ENCODE results near the gene CDH22. TPM values are rescaled to one million over a fixed set of nuclear protein-coding genes. Genes with fewer than 3 reads are reported as not detected.

The CDH22 gene
- total and polyA plus RNA-seq, 2 donors from 2014 or later, result 0.19 to 1.6 TPM

DNA sequence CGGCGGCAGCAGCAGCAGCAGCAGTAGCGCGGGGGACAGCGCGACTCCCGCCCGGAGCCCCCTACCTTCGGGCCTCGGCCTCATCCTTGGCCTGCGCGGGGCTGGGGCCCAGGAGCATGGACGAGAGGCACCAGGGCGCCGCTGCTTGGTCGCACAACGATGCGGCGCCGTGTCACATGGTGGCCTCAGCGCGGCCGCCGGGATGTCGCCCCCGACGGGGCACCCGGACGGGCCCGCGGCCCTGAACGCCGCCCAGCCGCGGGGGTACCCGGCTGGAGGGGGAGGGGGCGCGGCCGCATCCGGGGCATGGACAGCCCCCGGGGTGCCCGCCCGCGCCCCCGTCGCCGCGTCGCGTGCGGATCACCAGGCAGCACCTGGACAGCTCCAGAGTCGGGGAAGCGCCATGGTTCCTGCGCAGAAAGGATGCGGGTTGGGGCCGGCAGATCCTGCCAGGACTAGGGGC lies 57.1 kb downstream of the CDH22 start:
- H3K27me3 ChIP-seq (ENCODE audit: control insufficient read depth, insufficient read depth, low read length), result peaks cover 57% of the 10 kb centered on the region
- no peak overlapping the region for H3K4me3 ChIP-seq (ENCODE audit: low read length in 3 of 3)
- no peaks in the 10 kb centered on the region for H3K9me3 ChIP-seq (ENCODE audit: control insufficient read depth in 2 of 3, insufficient read depth in 1 of 3, low read length in 3 of 3)
- DNase-seq, result peak in 3 of 5 donors; percentile 13 to 46 (median 34)
- no peaks in the 10 kb centered on the region for H3K4me1 ChIP-seq (ENCODE audit: control insufficient read depth in 2 of 3, insufficient read depth in 2 of 3, low read depth in 1 of 3, low read length in 3 of 3)
- intact Hi-C loops (cut with DNase I), result no loop called here
- H3K9ac ChIP-seq (ENCODE audit: low read length in 3 of 3), result no peak overlapping the region
- H3K36me3 ChIP-seq (ENCODE audit: control insufficient read depth in 2 of 3, insufficient read depth in 3 of 3, low read length in 3 of 3), result no peaks in the 10 kb centered on the region
- H3K27ac ChIP-seq (ENCODE audit: low read depth in 2 of 2, low read length in 2 of 2), result no peak overlapping the region
- TF ChIP-seq, protein P1, sequence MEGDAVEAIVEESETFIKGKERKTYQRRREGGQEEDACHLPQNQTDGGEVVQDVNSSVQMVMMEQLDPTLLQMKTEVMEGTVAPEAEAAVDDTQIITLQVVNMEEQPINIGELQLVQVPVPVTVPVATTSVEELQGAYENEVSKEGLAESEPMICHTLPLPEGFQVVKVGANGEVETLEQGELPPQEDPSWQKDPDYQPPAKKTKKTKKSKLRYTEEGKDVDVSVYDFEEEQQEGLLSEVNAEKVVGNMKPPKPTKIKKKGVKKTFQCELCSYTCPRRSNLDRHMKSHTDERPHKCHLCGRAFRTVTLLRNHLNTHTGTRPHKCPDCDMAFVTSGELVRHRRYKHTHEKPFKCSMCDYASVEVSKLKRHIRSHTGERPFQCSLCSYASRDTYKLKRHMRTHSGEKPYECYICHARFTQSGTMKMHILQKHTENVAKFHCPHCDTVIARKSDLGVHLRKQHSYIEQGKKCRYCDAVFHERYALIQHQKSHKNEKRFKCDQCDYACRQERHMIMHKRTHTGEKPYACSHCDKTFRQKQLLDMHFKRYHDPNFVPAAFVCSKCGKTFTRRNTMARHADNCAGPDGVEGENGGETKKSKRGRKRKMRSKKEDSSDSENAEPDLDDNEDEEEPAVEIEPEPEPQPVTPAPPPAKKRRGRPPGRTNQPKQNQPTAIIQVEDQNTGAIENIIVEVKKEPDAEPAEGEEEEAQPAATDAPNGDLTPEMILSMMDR (IDR thresholded peaks at IDR 0.05; ENCODE audit: borderline replicate concordance, extremely low read depth, insufficient read depth), result no peak
- FAIRE-seq, result no peak

DNA sequence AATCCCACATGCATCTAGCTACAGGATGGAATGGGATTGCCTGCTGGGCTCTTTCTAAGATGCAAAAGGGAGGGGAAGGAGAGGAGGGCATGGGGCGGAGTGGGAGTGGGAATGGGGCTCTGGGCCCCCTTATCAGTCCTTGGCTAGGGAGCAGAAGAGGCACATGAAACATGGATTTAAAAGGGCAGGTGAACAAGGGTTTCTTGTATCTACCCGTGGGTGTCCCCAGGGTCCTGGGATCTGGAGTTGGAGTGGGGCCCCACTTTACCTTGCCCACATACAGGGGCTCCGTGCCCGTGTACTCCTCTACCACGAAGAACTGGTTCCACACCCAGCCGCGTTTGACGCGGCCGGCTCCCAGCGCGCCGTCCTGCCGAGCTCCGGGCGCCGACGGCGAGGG lies 57.5 kb downstream of the CDH22 start:
- Histone ChIP-seq H3K4me3 (ENCODE audit: low read length in 3 of 3) (no peak overlapping the region), H3K36me3 (ENCODE audit: control insufficient read depth in 2 of 3, insufficient read depth in 3 of 3, low read length in 3 of 3) (no peaks in the 10 kb centered on the region), H3K4me1 (ENCODE audit: control insufficient read depth in 2 of 3, insufficient read depth in 2 of 3, low read depth in 1 of 3, low read length in 3 of 3) (no peaks in the 10 kb centered on the region), H3K27me3 (ENCODE audit: control insufficient read depth, insufficient read depth, low read length) (peaks cover 61% of the 10 kb centered on the region), H3K27ac (ENCODE audit: low read depth in 2 of 2, low read length in 2 of 2) (no peak overlapping the region), H3K9ac (ENCODE audit: low read length in 3 of 3) (no peak overlapping the region), H3K9me3 (ENCODE audit: control insufficient read depth in 2 of 3, insufficient read depth in 1 of 3, low read length in 3 of 3) (no peaks in the 10 kb centered on the region)
- intact Hi-C loops (cut with DNase I), result no loop called here
- FAIRE-seq (no peak), DNase-seq (no peak)
- TF ChIP-seq, protein P1 (IDR thresholded peaks at IDR 0.05; ENCODE audit: borderline replicate concordance, extremely low read depth, insufficient read depth), result no peak

DNA sequence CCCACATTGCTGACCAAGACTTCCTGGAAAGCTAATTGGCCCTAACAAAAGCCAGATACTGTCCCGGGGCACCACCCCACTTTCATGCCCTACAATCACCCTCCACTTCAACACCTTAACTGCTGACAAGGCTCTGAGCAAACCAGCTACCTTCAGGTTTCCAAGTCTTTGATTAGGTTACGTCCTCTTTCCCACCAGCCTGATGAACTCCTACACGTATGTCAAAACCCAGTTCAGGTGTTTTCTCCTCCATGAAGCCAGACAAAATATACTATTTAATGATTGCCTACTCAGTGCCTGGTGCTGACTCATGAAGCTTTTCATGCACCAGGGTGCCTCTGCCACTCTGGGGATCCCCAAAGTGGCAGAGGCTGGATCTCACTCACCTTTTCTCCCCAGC lies 58.6 kb downstream of the CDH22 start:
- no peaks in the 10 kb centered on the region for H3K9me3 ChIP-seq (ENCODE audit: control insufficient read depth in 2 of 3, insufficient read depth in 1 of 3, low read length in 3 of 3)
- DNase-seq (no peak), FAIRE-seq (no peak)
- H3K4me3 ChIP-seq (ENCODE audit: low read length in 3 of 3), result no peak overlapping the region
- intact Hi-C loops (cut with DNase I), result no loop called here
- H3K36me3 ChIP-seq (ENCODE audit: control insufficient read depth in 2 of 3, insufficient read depth in 3 of 3, low read length in 3 of 3), result no peaks in the 10 kb centered on the region
- no peaks in the 10 kb centered on the region for H3K4me1 ChIP-seq (ENCODE audit: control insufficient read depth in 2 of 3, insufficient read depth in 2 of 3, low read depth in 1 of 3, low read length in 3 of 3)
- no peak overlapping the region for H3K27ac ChIP-seq (ENCODE audit: low read depth in 2 of 2, low read length in 2 of 2)
- H3K27me3 ChIP-seq (ENCODE audit: control insufficient read depth, insufficient read depth, low read length), result peaks cover 62% of the 10 kb centered on the region
- TF ChIP-seq, protein P1 (IDR thresholded peaks at IDR 0.05; ENCODE audit: borderline replicate concordance, extremely low read depth, insufficient read depth), result no peak
- no peak overlapping the region for H3K9ac ChIP-seq (ENCODE audit: low read length in 3 of 3)

DNA sequence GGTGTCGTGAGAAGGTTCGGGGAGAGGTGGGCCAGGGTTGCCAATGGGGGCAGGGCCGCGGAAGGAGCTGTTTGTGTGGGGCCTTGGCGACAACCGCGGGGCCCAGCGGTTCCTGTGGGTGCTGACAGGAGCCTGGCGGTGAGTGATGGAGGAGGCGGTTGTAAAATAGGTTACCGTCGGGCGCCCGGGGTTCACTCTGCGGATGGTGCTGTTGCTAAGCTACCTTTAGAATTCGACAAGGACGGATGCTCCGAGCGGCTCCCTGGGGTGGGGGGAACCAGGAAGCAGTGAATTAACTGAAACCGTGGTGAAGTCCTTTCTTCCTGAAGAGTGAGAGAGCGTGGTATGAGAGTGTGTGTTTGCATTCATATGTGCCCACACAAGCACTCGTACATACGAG lies 61.7 kb downstream of the CDH22 start:
- Histone ChIP-seq H3K27ac (ENCODE audit: low read depth in 2 of 2, low read length in 2 of 2) (no peak overlapping the region), H3K4me3 (ENCODE audit: low read length in 3 of 3) (no peak overlapping the region), H3K27me3 (ENCODE audit: control insufficient read depth, insufficient read depth, low read length) (peaks cover 41% of the 10 kb centered on the region), H3K9me3 (ENCODE audit: control insufficient read depth in 2 of 3, insufficient read depth in 1 of 3, low read length in 3 of 3) (no peaks in the 10 kb centered on the region), H3K4me1 (ENCODE audit: control insufficient read depth in 2 of 3, insufficient read depth in 2 of 3, low read depth in 1 of 3, low read length in 3 of 3) (no peaks in the 10 kb centered on the region), H3K9ac (ENCODE audit: low read length in 3 of 3) (no peak overlapping the region), H3K36me3 (ENCODE audit: control insufficient read depth in 2 of 3, insufficient read depth in 3 of 3, low read length in 3 of 3) (no peaks in the 10 kb centered on the region)
- DNase-seq (no peak), FAIRE-seq (no peak)
- intact Hi-C loops (cut with DNase I), result no loop called here
- TF ChIP-seq, protein P1 (IDR thresholded peaks at IDR 0.05; ENCODE audit: borderline replicate concordance, extremely low read depth, insufficient read depth), result no peak
